Stimulated activated CD4-positive, alpha-beta T cell treated with anti-CD3 and anti-CD28 coated beads, Interleukin-12 subunit alpha, Interleukin-12 subunit beta, amount 100 ng/mL, for 24 hours (primary cell): ENCODE measurements around the gene MFAP3L.

Experiments used
- DNase-seq, 2 experiments: peaks; one replicate each; pipeline ENCODE4 v3.0.0-alpha.2; 2020; ENCODE audit warnings: low read depth in 2 of 2

The MFAP3L gene

DNA sequence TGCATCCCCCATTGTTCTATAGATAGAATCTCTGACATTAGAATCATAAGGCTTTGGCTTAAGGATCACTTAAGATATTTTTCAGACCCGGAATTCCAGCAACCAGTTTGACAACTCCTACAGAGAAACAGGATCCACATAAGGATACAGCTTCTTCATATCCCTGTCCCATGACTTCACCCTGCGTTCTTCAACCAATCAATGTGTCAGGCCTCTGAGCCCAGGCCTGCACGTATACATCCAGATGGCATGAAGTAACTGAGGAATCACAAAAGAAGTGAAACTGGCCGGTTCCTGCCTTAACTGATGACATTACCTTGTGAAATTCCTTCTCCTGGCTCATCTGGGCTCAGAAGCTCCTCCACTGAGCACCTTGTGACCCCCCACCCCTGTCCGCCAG lies 85.1 kb downstream of the MFAP3L start:
- DNase-seq: no peak

- DNase-seq: no peak
These were observed 85.7 kb downstream of the MFAP3L start for GRCh38 chr4:169940460-169940859.
